Heart left ventricle (tissue), 16 donors: ENCODE results near the gene EYS. TPM values are rescaled to one million over a fixed set of nuclear protein-coding genes. Genes with fewer than 3 reads are reported as not detected.
"Not testable (repeated sequence)": the region's sequence is repeated elsewhere in the genome, so short reads cannot be mapped to it uniquely, and the experiment has no call there.

Experiments
- ATAC-seq, 4 donors: fragments of 200-7000 bp; cut with Tn5 transposase; one replicate each; pipeline ENCODE4 v1.9.1; 2020 to 2022; ENCODE audit warnings: moderate library complexity in 4 of 4, mild to moderate bottlenecking in 3 of 4, moderate number of reproducible peaks in 1 of 4
- DNase-seq, 5 donors: peaks; one replicate each; pipeline ENCODE4 v3.0.0-alpha.2; 2020
- H3K27ac ChIP-seq, 12 donors: fragments of 200-600 bp; sonication (generic) in 4 of 12; one replicate each; pipeline versions ENCODE4 v1.5.0 to v1.8.0; 2016 to 2022; ENCODE audit warnings: mild to moderate bottlenecking in 2 of 12
- H3K27me3 ChIP-seq, 9 donors: fragments of 200-600 bp; sonication (generic) in 2 of 9; one replicate each; pipeline versions ENCODE4 v1.5.1 to v1.8.0; 2016 to 2022; ENCODE audit warnings: mild to moderate bottlenecking in 3 of 9
- H3K36me3 ChIP-seq, 9 donors: fragments of 200-600 bp; sonication (generic) in 2 of 9; one replicate each; pipeline versions ENCODE4 v1.5.0 to v1.8.0; 2018 to 2022; ENCODE audit warnings: mild to moderate bottlenecking in 2 of 9
- H3K4me1 ChIP-seq, 12 donors: fragments of 200-600 bp; sonication (generic) in 4 of 12; one replicate each; pipeline versions ENCODE4 v1.5.0 to v1.8.0; 2016 to 2022; ENCODE audit warnings: mild to moderate bottlenecking in 3 of 12
- H3K4me3 ChIP-seq, 12 donors: fragments of 200-600 bp; sonication (generic) in 4 of 12; one replicate each; pipeline versions ENCODE4 v1.5.0 to v1.8.0; 2017 to 2022; ENCODE audit warnings: mild to moderate bottlenecking in 9 of 12, moderate library complexity in 4 of 12
- H3K9me3 ChIP-seq, 12 donors: fragments of 200-600 bp; sonication (generic) in 4 of 12; one replicate each; pipeline versions ENCODE4 v1.5.0 to v1.8.0; 2016 to 2022; ENCODE audit warnings: mild to moderate bottlenecking in 1 of 12
- POLR2A ChIP-seq, 2 donors: fragments of 450-650 bp; IDR thresholded peaks; one replicate each; pipeline ENCODE4 v1.6.1; 2017; ENCODE audit warnings: antibody characterized with exemption in 2 of 2, mild to moderate bottlenecking in 2 of 2, moderate library complexity in 2 of 2
- WGBS, 4 donors: extraction: QIAGEN DNeasy Blood & Tissue Kit in 2 of 4; methylation state at CpG; one replicate each; pipeline versions ENCODE4 v1.1.5 to v1.1.7; 2013 to 2018; 5-methylcytosine and 5-hydroxymethylcytosine counted together
- intact Hi-C, 10 donors: fragments of 100-400 bp; cut with DNase I; formaldehyde crosslinking; loops; one replicate each; pipeline versions ENCODE4 v1.11.1 to v1.14.2; 2022
- polyA plus RNA-seq, 2 donors: library from polyadenylated mRNA; stranded (reverse); fragments of 200-250 nt; gene quantifications; one replicate each; pipeline ENCODE4 v1.2.3, GENCODE V29; 2013
- total RNA-seq, 9 donors: library from RNA; depleted of rRNA in 2 of 9; stranded (reverse); fragments of >200 nt in 2 of 9; fragmentation: NEBNext Ultra II Directional in 3 of 9; extraction: Animal tissue kit (Norgen Biotek cat#: 25700) in 3 of 9; gene quantifications; one replicate each; pipeline versions ENCODE4 v1.1.0 to v1.2.4, GENCODE V29; 2016 to 2023
- TF ChIP-seq, protein P1 (sequence below), 12 donors: fragments of 200-600 bp; sonication (generic) in 4 of 12; IDR thresholded peaks; one replicate each; pipeline versions ENCODE4 v1.5.0 to v1.8.0; 2018 to 2022; ENCODE audit warnings: antibody characterized with exemption in 12 of 12, mild to moderate bottlenecking in 5 of 12
- donor health status: ischemic (EF 13 %, LVEDD 7.1; RV severe dilation, severe dysfunction).
- donor health status: healthy with polysubstance abuse.
- donor health status: DM: no; HTN: yes; CAD: no.
- donor health status: DM: no; HTN: no; CAD: no.
- donor health status: ischemic (EF 25% LVEDD 6.9; RV normal size, moderate dysfunction).
- donor health status: ischemic (EF 25% LVEDD 5.7; RV mildly dilated, moderate dysfunction).
- donor health status: healthy.
- donor health status: DM: yes; HTN: yes; CAD: no.
- donor health status: ischemic (EF 35%, LVEDD 5.7; RV mildly dilated, moderate dysfunction).
- donor health status: nonischemic (EF 11% LVEDD 7.7; RV severe dilation, severe dysfunction).
- donor health status: DM: yes; HTN: yes; CAD: no.
- donor health status: PGD.
- donor health status: ischemic (EF 29% LVEDD 5.4; RV normal size, mild dysfunction).
- donor health status: nonischemic (EF 23%, LVEDD 6.1; RV moderate dilation, normal function).

The EYS gene
- total and polyA plus RNA-seq, 11 donors = 0.07 to 0.27 (median 0.08) TPM; not detected in 8

DNA sequence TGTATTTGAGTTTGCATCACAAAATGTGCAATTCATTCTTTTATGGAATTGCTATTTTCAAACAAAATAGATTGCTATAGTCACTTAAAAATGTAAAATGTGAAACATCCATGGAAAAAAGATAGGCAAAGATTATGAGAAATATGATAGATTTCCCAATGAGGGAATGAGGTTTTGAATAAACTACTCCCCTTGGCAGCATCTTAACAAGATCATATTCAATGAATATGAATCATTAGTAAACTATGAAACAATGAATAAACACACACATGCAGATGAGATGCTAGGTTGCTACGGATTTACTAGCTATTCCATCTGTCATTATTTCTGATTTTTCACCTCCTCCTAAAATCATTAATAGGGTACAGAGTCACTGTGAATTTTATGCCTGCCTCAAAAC lies 1669.6 kb downstream of the EYS start:
- no peak for DNase-seq
- TF ChIP-seq, protein P1, sequence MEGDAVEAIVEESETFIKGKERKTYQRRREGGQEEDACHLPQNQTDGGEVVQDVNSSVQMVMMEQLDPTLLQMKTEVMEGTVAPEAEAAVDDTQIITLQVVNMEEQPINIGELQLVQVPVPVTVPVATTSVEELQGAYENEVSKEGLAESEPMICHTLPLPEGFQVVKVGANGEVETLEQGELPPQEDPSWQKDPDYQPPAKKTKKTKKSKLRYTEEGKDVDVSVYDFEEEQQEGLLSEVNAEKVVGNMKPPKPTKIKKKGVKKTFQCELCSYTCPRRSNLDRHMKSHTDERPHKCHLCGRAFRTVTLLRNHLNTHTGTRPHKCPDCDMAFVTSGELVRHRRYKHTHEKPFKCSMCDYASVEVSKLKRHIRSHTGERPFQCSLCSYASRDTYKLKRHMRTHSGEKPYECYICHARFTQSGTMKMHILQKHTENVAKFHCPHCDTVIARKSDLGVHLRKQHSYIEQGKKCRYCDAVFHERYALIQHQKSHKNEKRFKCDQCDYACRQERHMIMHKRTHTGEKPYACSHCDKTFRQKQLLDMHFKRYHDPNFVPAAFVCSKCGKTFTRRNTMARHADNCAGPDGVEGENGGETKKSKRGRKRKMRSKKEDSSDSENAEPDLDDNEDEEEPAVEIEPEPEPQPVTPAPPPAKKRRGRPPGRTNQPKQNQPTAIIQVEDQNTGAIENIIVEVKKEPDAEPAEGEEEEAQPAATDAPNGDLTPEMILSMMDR (IDR thresholded peaks at IDR 0.05) = no peak
- TF ChIP-seq POLR2A (IDR thresholded peaks at IDR 0.05) = no peak
- WGBS, 4 donors = 48 to 70% (median 60%) methylated on average over 1 of the region's 1 CpG
- no peak for ATAC-seq
- Histone ChIP-seq H3K9me3 (no peaks in the 10 kb centered on the region), H3K36me3 (no peaks in the 10 kb centered on the region), H3K4me3 (no peak overlapping the region), H3K4me1 (no peaks in the 10 kb centered on the region), H3K27ac (no peak overlapping the region), H3K27me3 (no peaks in the 10 kb centered on the region)
- intact Hi-C loops = loop anchor here in 1 of 10 donors (5.0 kb wide), 1 partner anchor 35 kb away; no protein-coding TSS in a partner anchor

DNA sequence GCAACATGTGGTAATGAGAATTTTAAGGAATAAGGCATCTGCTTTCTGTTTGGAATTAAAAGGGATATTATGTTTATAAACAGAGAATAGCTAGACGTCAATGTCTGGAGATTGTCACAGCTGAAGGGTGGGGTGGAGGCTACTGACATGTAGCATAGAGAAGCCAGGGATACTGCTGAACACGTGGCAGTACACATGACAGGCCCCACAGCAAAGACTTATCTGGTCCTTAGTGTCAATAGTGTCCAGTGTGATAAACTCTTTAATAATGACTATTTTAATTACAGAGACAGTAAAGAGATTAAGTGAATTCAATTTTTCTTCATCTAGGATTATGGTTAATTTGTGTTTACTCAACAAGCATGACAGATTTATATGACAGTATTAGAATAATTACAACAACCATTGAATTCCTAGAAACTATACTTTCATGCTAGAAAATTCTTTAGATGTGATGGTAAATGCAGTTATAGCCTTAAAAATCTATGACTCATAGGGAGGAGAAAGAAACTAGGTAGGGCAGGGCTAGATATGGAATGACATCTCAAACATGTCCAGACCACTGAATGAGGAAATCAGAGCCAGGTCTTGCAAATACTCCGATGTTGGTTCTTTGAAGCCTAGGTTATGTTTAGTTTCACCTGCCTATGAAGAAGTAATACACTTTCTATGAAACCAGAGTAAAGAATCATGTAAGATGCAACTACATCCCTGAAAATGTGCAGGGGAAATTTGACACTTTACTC lies 1671.9 kb downstream of the EYS start:
- intact Hi-C loops = loop anchor here in 1 of 10 donors (5.0 kb wide), 1 partner anchor 37 kb away; no protein-coding TSS in a partner anchor
- no peak overlapping the region for H3K4me3 ChIP-seq
- no peak overlapping the region for H3K27ac ChIP-seq
- TF ChIP-seq, protein P1 (IDR thresholded peaks at IDR 0.05) = no peak
- TF ChIP-seq POLR2A (IDR thresholded peaks at IDR 0.05) = no peak
- peaks cover 0 to 6% (median 0%) of the 10 kb centered on the region in 12 donors for H3K9me3 ChIP-seq
- WGBS, 4 donors = 35 to 38% (median 38%) methylated on average over 3 of the region's 3 CpGs
- no peaks in the 10 kb centered on the region for H3K4me1 ChIP-seq
- H3K36me3 ChIP-seq = no peaks in the 10 kb centered on the region
- ATAC-seq (no peak), DNase-seq (no peak)
- no peaks in the 10 kb centered on the region for H3K27me3 ChIP-seq

DNA sequence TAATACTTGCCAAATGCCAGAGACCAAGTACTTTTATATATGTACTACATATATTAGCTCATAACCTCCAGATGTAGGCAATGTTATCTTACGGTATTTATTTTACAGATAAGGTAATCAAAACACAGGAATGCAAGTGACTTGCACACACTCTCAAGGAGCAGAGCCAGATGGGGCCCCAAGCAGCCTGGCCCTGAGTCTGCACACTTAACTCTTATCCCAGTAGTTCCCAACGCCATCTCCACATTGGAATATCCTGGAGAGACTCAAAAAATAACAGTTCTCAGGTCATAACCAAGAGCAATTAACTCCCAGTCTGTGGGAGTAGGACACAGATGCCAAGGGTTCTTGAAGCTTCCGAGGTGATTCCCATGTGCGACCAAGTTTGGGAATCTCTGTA lies 1672.7 kb downstream of the EYS start:
- Histone ChIP-seq H3K36me3 (no peaks in the 10 kb centered on the region), H3K27me3 (no peaks in the 10 kb centered on the region), H3K4me3 (no peak overlapping the region), H3K4me1 (no peaks in the 10 kb centered on the region), H3K9me3 (peaks cover 0 to 6% (median 0%) of the 10 kb centered on the region in 12 donors), H3K27ac (no peak overlapping the region)
- DNase-seq (no peak), ATAC-seq (no peak)
- intact Hi-C loops = no loop called here
- 46 to 58% (median 52%) methylated on average over 4 of the region's 4 CpGs for WGBS, 4 donors
- TF ChIP-seq, protein P1 (IDR thresholded peaks at IDR 0.05) = no peak
- TF ChIP-seq POLR2A (IDR thresholded peaks at IDR 0.05) = no peak

DNA sequence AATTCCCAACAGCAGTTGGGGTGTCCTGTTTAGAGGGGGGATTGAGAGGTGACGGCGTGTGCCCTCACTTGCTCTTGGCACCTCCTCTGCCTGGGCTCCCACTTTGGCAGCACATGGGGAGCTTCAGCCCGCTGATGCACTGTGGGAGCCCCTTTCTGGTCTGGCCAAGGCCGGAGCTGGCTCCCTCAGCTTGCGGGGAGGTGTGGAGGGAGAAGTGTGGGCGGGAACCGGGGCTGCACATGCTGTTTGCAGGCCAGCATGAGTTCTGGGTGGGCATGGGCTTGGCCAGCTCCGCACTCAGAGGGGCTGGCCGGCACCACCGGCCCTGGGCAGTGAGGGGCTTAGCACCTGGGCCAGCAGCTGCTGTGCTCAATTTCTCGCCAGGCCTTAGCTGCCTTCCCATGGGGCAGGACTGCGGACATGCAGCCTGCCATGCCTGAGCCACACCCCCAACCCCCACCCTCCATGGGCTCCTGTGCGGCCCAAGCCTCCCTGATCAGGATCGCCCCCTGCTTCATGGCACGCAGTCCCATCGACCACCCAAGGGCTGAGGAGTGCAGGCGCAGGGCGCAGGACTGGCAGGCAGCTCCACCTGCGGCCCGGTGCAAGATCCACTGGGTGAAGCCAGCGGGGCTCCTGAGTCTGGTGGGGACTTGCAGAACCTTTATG lies 1675.9 kb downstream of the EYS start:
- ATAC-seq, intact Hi-C loops, DNase-seq, H3K36me3 ChIP-seq, H3K4me3 ChIP-seq, H3K9me3 ChIP-seq, H3K27me3 ChIP-seq, H3K4me1 ChIP-seq, H3K27ac ChIP-seq: not testable (repeated sequence)
- 95 to 98% (median 95%) methylated on average over 16 to 21 of the region's 21 CpGs for WGBS, 4 donors
